HL-60 (cell line): Measurements from ENCODE around the gene GH1.
"Not testable (repeated sequence)": the region's sequence is repeated elsewhere in the genome, so short reads cannot be mapped to it uniquely, and the experiment has no call there.

ENCODE experiments used
- DNase-seq, 2 experiments: peaks; one replicate each; pipeline ENCODE4 v3.0.0-alpha.2; 2010 to 2020; ENCODE audit warnings: low read depth in 1 of 2, low spot score in 1 of 2
- H3K27ac ChIP-seq: fragments of 250-450 bp; sonication (Bioruptor Pico); replicated peaks from 2 replicates; pipeline ENCODE4 v1.5.1; 2020; ENCODE audit warnings: mild to moderate bottlenecking, moderate library complexity
- H3K27me3 ChIP-seq: fragments of 250-450 bp; sonication (Bioruptor Pico); 2 replicates; pipeline ENCODE4 v1.5.1; 2021; ENCODE audit warnings: mild to moderate bottlenecking, moderate library complexity; ENCODE audit not compliant: insufficient read depth, poor library complexity, severe bottlenecking
- H3K4me3 ChIP-seq: replicated peaks from 2 replicates; pipeline ENCODE4 v1.5.1; 2011; ENCODE audit warnings: mild to moderate bottlenecking, control low read depth, low read length; ENCODE audit not compliant: insufficient read depth
- GABPA ChIP-seq: IDR thresholded peaks from 2 replicates; pipeline ENCODE4 v1.6.1; 2012; ENCODE audit warnings: low read depth
- POLR2AphosphoS5 ChIP-seq: IDR thresholded peaks from 2 replicates; pipeline ENCODE4 v1.6.1; 2012; ENCODE audit warnings: low read depth
- SPI1 ChIP-seq: IDR thresholded peaks from 2 replicates; pipeline ENCODE4 v1.6.1; 2012; ENCODE audit warnings: low read depth, mild to moderate bottlenecking, borderline replicate concordance
- TF ChIP-seq, protein P1 (sequence below): IDR thresholded peaks from 2 replicates; pipeline ENCODE4 v1.6.1; 2012; ENCODE audit warnings: low read depth; ENCODE audit not compliant: insufficient replicate concordance
- TF ChIP-seq, protein P2 (sequence below): IDR thresholded peaks from one replicate; pipeline ENCODE4 v1.5.1; 2011; ENCODE audit warnings: low read length, control low read depth, inconsistent platforms; ENCODE audit not compliant: insufficient read depth

Gene GH1

DNA sequence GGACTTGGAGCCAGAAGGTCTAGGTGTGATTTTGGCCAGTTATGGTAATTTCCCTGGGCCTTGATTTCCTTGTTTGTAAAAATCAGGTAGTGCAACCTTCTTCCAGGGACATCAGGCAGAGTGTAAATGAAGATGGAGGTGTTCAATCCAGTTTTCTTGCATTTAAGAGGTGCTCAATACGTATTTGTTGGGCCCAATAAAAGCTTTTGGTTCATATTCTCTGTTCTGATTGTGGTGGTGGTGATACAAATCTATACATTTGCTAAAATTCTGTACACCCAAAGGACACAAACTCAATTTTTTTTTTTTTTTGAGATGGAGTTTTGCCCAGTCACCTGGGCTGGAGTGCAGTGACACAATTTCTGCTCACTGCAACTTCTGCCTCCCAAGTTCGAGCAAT lies 7.5 kb upstream of the GH1 start:
- Histone ChIP-seq H3K4me3 (no peak overlapping the region), H3K27me3 (no peaks in the 10 kb centered on the region), H3K27ac (no peak overlapping the region)
- TF ChIP-seq SPI1: no peak
- TF ChIP-seq POLR2AphosphoS5: no peak
- TF ChIP-seq, protein P1, sequence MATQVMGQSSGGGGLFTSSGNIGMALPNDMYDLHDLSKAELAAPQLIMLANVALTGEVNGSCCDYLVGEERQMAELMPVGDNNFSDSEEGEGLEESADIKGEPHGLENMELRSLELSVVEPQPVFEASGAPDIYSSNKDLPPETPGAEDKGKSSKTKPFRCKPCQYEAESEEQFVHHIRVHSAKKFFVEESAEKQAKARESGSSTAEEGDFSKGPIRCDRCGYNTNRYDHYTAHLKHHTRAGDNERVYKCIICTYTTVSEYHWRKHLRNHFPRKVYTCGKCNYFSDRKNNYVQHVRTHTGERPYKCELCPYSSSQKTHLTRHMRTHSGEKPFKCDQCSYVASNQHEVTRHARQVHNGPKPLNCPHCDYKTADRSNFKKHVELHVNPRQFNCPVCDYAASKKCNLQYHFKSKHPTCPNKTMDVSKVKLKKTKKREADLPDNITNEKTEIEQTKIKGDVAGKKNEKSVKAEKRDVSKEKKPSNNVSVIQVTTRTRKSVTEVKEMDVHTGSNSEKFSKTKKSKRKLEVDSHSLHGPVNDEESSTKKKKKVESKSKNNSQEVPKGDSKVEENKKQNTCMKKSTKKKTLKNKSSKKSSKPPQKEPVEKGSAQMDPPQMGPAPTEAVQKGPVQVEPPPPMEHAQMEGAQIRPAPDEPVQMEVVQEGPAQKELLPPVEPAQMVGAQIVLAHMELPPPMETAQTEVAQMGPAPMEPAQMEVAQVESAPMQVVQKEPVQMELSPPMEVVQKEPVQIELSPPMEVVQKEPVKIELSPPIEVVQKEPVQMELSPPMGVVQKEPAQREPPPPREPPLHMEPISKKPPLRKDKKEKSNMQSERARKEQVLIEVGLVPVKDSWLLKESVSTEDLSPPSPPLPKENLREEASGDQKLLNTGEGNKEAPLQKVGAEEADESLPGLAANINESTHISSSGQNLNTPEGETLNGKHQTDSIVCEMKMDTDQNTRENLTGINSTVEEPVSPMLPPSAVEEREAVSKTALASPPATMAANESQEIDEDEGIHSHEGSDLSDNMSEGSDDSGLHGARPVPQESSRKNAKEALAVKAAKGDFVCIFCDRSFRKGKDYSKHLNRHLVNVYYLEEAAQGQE: no peak
- TF ChIP-seq, protein P2, sequence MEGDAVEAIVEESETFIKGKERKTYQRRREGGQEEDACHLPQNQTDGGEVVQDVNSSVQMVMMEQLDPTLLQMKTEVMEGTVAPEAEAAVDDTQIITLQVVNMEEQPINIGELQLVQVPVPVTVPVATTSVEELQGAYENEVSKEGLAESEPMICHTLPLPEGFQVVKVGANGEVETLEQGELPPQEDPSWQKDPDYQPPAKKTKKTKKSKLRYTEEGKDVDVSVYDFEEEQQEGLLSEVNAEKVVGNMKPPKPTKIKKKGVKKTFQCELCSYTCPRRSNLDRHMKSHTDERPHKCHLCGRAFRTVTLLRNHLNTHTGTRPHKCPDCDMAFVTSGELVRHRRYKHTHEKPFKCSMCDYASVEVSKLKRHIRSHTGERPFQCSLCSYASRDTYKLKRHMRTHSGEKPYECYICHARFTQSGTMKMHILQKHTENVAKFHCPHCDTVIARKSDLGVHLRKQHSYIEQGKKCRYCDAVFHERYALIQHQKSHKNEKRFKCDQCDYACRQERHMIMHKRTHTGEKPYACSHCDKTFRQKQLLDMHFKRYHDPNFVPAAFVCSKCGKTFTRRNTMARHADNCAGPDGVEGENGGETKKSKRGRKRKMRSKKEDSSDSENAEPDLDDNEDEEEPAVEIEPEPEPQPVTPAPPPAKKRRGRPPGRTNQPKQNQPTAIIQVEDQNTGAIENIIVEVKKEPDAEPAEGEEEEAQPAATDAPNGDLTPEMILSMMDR: no peak
- no peak for TF ChIP-seq GABPA
- DNase-seq: no peak

DNA sequence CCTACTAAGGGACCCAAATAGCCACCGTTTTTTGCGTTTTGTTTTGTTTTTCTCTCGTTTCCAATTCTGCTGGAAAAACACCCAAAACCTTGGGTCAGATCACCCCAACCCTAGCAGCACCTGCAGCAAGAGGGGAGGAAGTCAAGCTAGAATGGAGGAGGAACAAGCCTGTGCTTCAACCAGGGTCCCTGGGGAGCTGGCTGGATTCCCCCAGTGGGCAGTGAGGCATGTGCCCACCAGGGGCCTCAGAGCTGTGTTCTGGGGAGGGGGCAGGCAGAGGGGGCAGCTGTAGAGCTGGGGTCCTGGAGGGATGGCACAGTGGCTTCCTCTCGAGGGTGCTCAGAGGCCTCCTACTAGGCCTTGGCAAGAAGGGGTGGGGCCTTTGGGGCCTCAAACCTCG lies 7.0 kb upstream of the GH1 start:
- H3K27me3 ChIP-seq: no peaks in the 10 kb centered on the region
- H3K4me3 ChIP-seq: no peak overlapping the region
- peak; percentile 9; the same call in 1 of the 2 replicates for TF ChIP-seq SPI1
- TF ChIP-seq, protein P2: no peak
- no peak for DNase-seq
- no peak overlapping the region for H3K27ac ChIP-seq

DNA sequence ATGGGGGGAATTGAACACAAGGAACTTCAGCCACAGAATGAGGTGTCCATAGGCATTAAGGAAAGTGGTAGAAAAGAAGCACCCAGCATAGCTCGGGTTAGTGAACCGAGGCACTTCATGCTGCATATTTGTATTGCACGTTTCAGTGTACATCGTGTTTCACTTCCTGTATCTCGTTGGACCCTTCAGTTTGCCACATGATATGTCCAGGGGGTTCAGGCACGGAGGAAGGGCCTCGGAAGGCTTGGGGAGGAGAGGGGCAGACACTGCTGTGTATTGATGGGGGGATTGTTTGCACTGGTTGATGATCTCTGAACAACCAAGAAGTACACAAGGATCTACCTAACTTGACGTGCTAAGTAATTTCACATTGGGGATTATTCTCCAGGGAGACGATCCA lies 3.8 kb upstream of the GH1 start:
- DNase-seq, H3K27me3 ChIP-seq, H3K27ac ChIP-seq, H3K4me3 ChIP-seq: not testable (repeated sequence)

DNA sequence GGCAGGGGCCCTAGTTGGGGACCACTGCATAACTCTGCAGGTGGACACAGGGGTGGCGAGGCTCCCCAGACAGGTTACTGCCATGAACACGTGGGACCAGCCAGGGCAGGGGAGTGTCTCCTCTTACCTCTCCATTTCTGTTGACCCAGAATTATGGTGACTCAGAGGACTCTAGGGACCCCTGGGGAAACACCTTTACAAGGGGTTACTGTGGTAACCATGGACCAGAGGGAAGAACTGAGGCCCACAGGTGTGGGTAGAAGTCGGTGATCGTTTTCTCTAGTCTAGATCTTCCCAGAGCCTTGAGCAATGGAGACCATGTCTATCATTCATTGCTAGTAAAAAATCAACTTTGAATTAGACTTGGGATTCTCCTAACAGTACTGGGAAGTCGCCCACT lies 2.1 kb upstream of the GH1 start:
- H3K27me3 ChIP-seq, H3K27ac ChIP-seq, DNase-seq, H3K4me3 ChIP-seq: not testable (repeated sequence)

DNA sequence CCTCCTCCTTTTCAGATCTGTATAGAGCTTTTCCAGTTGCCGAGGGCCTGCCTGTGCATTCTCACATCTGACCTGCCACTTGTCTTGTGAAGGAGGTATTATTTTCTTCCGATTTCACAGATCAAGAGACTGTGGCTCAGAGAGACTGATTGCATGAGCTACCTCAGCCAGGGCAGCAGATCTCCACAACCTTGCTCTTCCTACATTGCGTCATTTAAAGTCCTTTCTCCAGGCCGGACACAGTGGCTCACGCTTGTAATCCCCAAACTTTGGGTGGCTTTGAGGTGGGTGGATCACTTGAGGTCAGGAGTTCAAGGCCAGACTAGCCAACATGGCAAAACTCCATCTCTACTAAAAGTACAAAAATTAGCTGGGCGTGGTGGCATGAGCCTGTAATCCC lies 1.4 kb upstream of the GH1 start:
- H3K27me3 ChIP-seq, H3K4me3 ChIP-seq, H3K27ac ChIP-seq, DNase-seq: not testable (repeated sequence)

DNA sequence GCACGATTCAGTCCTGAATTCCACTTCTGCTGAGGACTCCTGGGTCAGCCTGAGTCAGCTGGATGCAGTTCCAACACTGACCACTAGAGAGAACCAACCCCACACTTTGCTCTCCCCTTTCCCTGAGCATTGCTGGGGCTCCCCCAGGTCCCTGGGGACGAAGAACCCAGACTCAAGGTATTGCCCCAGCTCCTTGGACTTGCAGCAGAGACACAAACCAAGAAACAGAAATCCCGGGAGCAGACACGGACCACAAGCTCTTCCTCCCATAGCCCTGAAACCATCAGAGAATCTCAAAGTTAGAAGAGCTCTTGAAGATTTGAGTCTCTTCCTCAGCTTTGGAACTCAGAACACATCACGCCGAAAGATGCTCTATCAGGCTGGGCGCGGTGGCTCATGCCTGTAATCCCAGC lies 678 bp upstream of the GH1 start:
- Histone ChIP-seq H3K27ac (no peak overlapping the region), H3K4me3 (no peak overlapping the region), H3K27me3 (peaks cover 2% of the 10 kb centered on the region)
- TF ChIP-seq, protein P2: peak; percentile 95
- TF ChIP-seq SPI1: no peak
- DNase-seq: peak; percentile 36 to 69
